Fibroblast of villous mesenchyme (primary cell): ENCODE data around the gene TRABD2A. TPM values are rescaled to one million over a fixed set of nuclear protein-coding genes. Genes with fewer than 3 reads are reported as not detected.
"Not testable (repeated sequence)": the region's sequence is repeated elsewhere in the genome, so short reads cannot be mapped to it uniquely, and the experiment has no call there.

Experiments used
- DNase-seq: peaks from one replicate; pipeline ENCODE4 v3.0.0-alpha.2; 2010; ENCODE audit warnings: low read depth
- H3K4me3 ChIP-seq: 2 replicates; pipeline ENCODE4 v1.5.1; 2011; ENCODE audit warnings: low read depth, mild to moderate bottlenecking, low read length
- CTCF ChIP-seq: IDR thresholded peaks from 2 replicates; pipeline ENCODE4 v1.5.1; 2012; ENCODE audit warnings: low read depth, mild to moderate bottlenecking, low read length; ENCODE audit not compliant: insufficient read depth
- total RNA-seq: library from RNA; depleted of rRNA; stranded (reverse); fragments of >200 nt; gene quantifications from 2 replicates; pipeline ENCODE4 v1.2.3, GENCODE V29; 2012

TRABD2A gene
- total RNA-seq, 1 donor, result 1.7 TPM

GRCh38 chr2:84923009-84923408, 42.1 kb upstream of the TRABD2A start:
- DNase-seq, result no peak
- no peak overlapping the region for H3K4me3 ChIP-seq
- TF ChIP-seq CTCF, result no peak

GRCh38 chr2:84919885-84920580, 39.1 kb upstream of the TRABD2A start:
- DNase-seq, result peak; percentile 95
- peak overlapping the region; percentile 28 for H3K4me3 ChIP-seq
- no peak for TF ChIP-seq CTCF

GRCh38 chr2:84918430-84918829, 37.5 kb upstream of the TRABD2A start:
- H3K4me3 ChIP-seq, result no peak overlapping the region
- no peak for DNase-seq
- TF ChIP-seq CTCF, result no peak

GRCh38 chr2:84917821-84918220, 36.9 kb upstream of the TRABD2A start:
- H3K4me3 ChIP-seq, DNase-seq: not testable (repeated sequence)

- DNase-seq, H3K4me3 ChIP-seq: not testable (repeated sequence)
These were observed 34.8 kb upstream of the TRABD2A start for GRCh38 chr2:84915675-84916074.

GRCh38 chr2:84914334-84914733, 33.5 kb upstream of the TRABD2A start:
- no peak for TF ChIP-seq CTCF
- DNase-seq, result no peak
- no peak overlapping the region for H3K4me3 ChIP-seq

- no peak overlapping the region for H3K4me3 ChIP-seq
- no peak for DNase-seq
- no peak for TF ChIP-seq CTCF
These were observed 32.1 kb upstream of the TRABD2A start for GRCh38 chr2:84912984-84913383.

GRCh38 chr2:84911135-84911678, 30.3 kb upstream of the TRABD2A start:
- H3K4me3 ChIP-seq, result no peak overlapping the region
- no peak for TF ChIP-seq CTCF
- DNase-seq, result no peak
